ENCODE data around the gene NR1H2.

NR1H2 gene

DNA sequence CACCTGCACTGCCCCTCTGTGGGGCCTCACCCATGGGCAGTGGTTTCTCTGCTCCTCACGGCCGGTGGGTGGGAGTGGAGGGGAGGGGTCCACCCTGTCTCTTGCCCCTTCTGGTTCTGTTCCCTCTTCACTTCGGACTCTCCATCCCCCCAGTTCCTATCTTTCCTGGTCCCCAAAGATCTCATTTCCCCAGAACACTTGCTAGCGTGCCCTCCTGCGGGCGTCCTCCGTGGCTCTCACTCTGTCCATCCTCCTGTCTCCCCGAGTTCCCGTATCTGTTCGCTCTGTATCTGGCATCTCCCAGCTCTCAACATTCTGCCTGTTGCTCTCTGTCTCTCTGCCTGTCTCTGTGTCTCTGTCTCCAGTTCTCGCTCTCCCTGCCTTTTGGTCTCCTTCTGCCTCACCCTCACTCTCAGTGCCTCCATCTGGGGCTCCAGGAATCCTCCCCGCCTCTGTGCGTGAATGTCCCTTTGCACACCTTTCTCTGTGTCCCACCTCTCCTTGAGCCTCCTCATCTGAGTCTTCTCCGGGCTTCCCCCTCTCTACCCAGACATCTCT lies 42.8 kb downstream of the NR1H2 start:
- TF ChIP-seq POLR2AphosphoS5 (IDR thresholded peaks at IDR 0.05; ENCODE audit: low read depth, low read length) (peak; percentile 9), POU2F2 (IDR thresholded peaks at IDR 0.05; ENCODE audit: low read depth, low read length) (no peak)
- no peak for FAIRE-seq
- no peak for DNase-seq (ENCODE audit: insufficient read length, low spot score)

GRCh38 chr19:50419580-50420035 lies 43.4 kb downstream of the NR1H2 start:
- no peak for DNase-seq (ENCODE audit: insufficient read length, low spot score)
- TF ChIP-seq TAF1 (IDR thresholded peaks at IDR 0.05; ENCODE audit: low read depth, low read length), result peak; percentile 11; the same call in 1 of the 2 replicates
- TF ChIP-seq PAX5 (IDR thresholded peaks at IDR 0.05; ENCODE audit: insufficient read depth, low read length, severe bottlenecking), result no peak
- TF ChIP-seq POU2F2 (IDR thresholded peaks at IDR 0.05; ENCODE audit: low read depth, low read length), result peak; percentile 99
- 0 out of 2 replicates have a peak, but pooled peaks have one; percentile 17 for TF ChIP-seq POLR2A (IDR thresholded peaks at IDR 0.05; ENCODE audit: low read depth, low read length)
- TF ChIP-seq SPI1 (IDR thresholded peaks at IDR 0.05; ENCODE audit: low read depth, low read length), result no peak
- TF ChIP-seq POLR2AphosphoS5 (IDR thresholded peaks at IDR 0.05; ENCODE audit: low read depth, low read length), result peak; percentile 37; the same call in 1 of the 2 replicates
- FAIRE-seq, result peak; percentile 93

GRCh38 chr19:50420127-50420526 lies 43.9 kb downstream of the NR1H2 start:
- FAIRE-seq, result no peak
- TF ChIP-seq POLR2AphosphoS5 (IDR thresholded peaks at IDR 0.05; ENCODE audit: low read depth, low read length) (no peak), POU2F2 (IDR thresholded peaks at IDR 0.05; ENCODE audit: low read depth, low read length) (no peak), TAF1 (IDR thresholded peaks at IDR 0.05; ENCODE audit: low read depth, low read length) (no peak), POLR2A (IDR thresholded peaks at IDR 0.05; ENCODE audit: low read depth, low read length) (no peak), PAX5 (IDR thresholded peaks at IDR 0.05; ENCODE audit: insufficient read depth, low read length, severe bottlenecking) (no peak), SPI1 (IDR thresholded peaks at IDR 0.05; ENCODE audit: low read depth, low read length) (no peak)
- DNase-seq (ENCODE audit: insufficient read length, low spot score), result no peak

- DNase-seq (ENCODE audit: insufficient read length, low spot score) (no peak), FAIRE-seq (peak; percentile 86)
- TF ChIP-seq PAX5 (IDR thresholded peaks at IDR 0.05; ENCODE audit: insufficient read depth, low read length, severe bottlenecking) (no peak), POLR2AphosphoS5 (IDR thresholded peaks at IDR 0.05; ENCODE audit: low read depth, low read length) (no peak), POU2F2 (IDR thresholded peaks at IDR 0.05; ENCODE audit: low read depth, low read length) (no peak), TAF1 (IDR thresholded peaks at IDR 0.05; ENCODE audit: low read depth, low read length) (no peak), POLR2A (IDR thresholded peaks at IDR 0.05; ENCODE audit: low read depth, low read length) (no peak), SPI1 (IDR thresholded peaks at IDR 0.05; ENCODE audit: low read depth, low read length) (no peak)
Measured at GRCh38 chr19:50420808-50421207, 44.6 kb downstream of the NR1H2 start.

GRCh38 chr19:50422397-50423278 lies 46.4 kb downstream of the NR1H2 start:
- no peak for DNase-seq (ENCODE audit: insufficient read length, low spot score)
- no peak for FAIRE-seq
- TF ChIP-seq POU2F2 (IDR thresholded peaks at IDR 0.05; ENCODE audit: low read depth, low read length), result peak; percentile 61; the same call in 1 of the 2 replicates
- TF ChIP-seq SPI1 (IDR thresholded peaks at IDR 0.05; ENCODE audit: low read depth, low read length), result no peak

DNA sequence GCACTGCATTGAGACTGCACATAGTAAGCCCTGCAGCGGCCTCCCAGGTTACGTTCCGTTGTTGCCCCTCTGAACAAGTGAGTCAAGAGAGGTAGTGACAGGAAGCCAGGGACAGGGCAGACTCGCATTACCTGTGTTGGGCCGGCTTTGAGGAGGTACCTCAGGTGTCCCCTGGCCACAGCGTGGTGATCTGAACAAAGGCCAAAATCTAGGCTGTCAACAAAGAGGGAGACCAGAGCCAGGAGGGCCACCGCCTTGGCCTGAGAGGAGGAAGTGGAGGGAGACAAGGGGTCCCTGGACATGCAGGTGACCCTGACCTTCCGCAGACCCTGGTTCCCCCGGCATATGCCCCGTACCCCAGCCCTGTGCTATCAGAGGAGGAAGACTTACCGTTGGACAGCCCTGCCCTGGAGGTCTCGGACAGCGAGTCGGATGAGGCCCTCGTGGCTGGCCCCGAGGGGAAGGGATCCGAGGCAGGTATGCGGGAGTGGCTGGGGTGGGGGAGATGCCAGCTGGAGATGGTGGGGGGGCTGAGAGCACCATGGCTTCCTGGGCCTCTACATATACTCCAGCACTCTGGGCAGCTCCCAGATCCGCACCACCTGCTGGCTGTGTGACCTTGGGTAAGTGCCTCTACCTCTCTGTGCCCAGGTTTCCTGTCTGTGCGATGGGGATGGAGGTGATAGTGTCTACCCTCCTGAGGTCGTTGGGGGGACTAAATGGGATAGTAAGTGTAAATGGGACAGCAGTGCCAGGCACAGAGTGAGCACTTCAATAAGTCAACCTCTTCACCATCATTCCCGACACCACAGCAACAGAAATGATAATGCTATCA lies 47.2 kb downstream of the NR1H2 start:
- FAIRE-seq (no peak), DNase-seq (ENCODE audit: insufficient read length, low spot score) (no peak)
- TF ChIP-seq TAF1 (IDR thresholded peaks at IDR 0.05; ENCODE audit: low read depth, low read length), result no peak
- no peak for TF ChIP-seq POLR2AphosphoS5 (IDR thresholded peaks at IDR 0.05; ENCODE audit: low read depth, low read length)
- no peak for TF ChIP-seq PAX5 (IDR thresholded peaks at IDR 0.05; ENCODE audit: insufficient read depth, low read length, severe bottlenecking)
- no peak for TF ChIP-seq POLR2A (IDR thresholded peaks at IDR 0.05; ENCODE audit: low read depth, low read length)
- TF ChIP-seq SPI1 (IDR thresholded peaks at IDR 0.05; ENCODE audit: low read depth, low read length), result no peak
- no peak for TF ChIP-seq POU2F2 (IDR thresholded peaks at IDR 0.05; ENCODE audit: low read depth, low read length)

- no peak for DNase-seq (ENCODE audit: insufficient read length, low spot score)
- no peak for FAIRE-seq
- no peak for TF ChIP-seq PAX5 (IDR thresholded peaks at IDR 0.05; ENCODE audit: insufficient read depth, low read length, severe bottlenecking)
- no peak for TF ChIP-seq TAF1 (IDR thresholded peaks at IDR 0.05; ENCODE audit: low read depth, low read length)
- no peak for TF ChIP-seq POLR2A (IDR thresholded peaks at IDR 0.05; ENCODE audit: low read depth, low read length)
- no peak for TF ChIP-seq POLR2AphosphoS5 (IDR thresholded peaks at IDR 0.05; ENCODE audit: low read depth, low read length)
- no peak for TF ChIP-seq SPI1 (IDR thresholded peaks at IDR 0.05; ENCODE audit: low read depth, low read length)
Measured at GRCh38 chr19:50425581-50425980, 49.3 kb downstream of the NR1H2 start.

DNA sequence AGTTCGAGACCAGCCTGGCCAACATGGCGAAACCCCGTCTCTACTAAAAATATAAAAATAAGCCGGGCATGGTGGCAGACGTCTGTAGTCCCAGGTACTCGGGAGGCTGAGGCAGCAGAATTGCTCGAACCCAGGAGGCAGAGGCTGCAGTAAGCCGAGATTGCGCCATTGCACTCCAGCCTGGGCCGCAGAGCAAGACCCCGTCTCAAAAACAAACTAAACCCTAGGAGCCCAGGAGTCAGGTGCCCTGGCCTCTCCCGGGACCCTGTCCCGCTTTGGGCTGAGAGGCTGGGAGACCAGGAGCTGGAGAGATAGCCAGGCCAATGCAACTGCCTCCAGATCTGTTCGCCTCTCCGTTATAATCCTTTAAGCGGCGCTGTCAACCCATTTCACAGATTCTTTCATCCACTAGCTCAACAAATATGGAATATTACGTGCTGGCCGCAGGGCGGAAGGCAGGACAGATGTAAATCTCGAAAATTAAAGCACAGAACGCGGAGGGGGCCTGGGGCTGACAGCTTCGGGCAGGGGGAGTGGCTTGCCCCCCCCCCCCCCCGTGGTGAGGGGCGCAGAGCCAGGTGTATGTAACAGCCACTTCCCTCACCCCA lies 51.2 kb downstream of the NR1H2 start:
- FAIRE-seq, result no peak

GRCh38 chr19:50427997-50428425 lies 51.8 kb downstream of the NR1H2 start:
- no peak for DNase-seq (ENCODE audit: insufficient read length, low spot score)
- FAIRE-seq, result peak; percentile 79
- TF ChIP-seq POLR2A (IDR thresholded peaks at IDR 0.05; ENCODE audit: low read depth, low read length) (no peak), POU2F2 (IDR thresholded peaks at IDR 0.05; ENCODE audit: low read depth, low read length) (no peak), PAX5 (IDR thresholded peaks at IDR 0.05; ENCODE audit: insufficient read depth, low read length, severe bottlenecking) (no peak), SPI1 (IDR thresholded peaks at IDR 0.05; ENCODE audit: low read depth, low read length) (0 out of 2 replicates have a peak, but pooled peaks have one; percentile 41), POLR2AphosphoS5 (IDR thresholded peaks at IDR 0.05; ENCODE audit: low read depth, low read length) (no peak), TAF1 (IDR thresholded peaks at IDR 0.05; ENCODE audit: low read depth, low read length) (no peak)

More for the DNA sequence above, 51.2 kb downstream of the NR1H2 start:
- TF ChIP-seq TAF1 (IDR thresholded peaks at IDR 0.05; ENCODE audit: low read depth, low read length), result no peak
- TF ChIP-seq POU2F2 (IDR thresholded peaks at IDR 0.05; ENCODE audit: low read depth, low read length), result no peak
- TF ChIP-seq SPI1 (IDR thresholded peaks at IDR 0.05; ENCODE audit: low read depth, low read length), result no peak
- TF ChIP-seq PAX5 (IDR thresholded peaks at IDR 0.05; ENCODE audit: insufficient read depth, low read length, severe bottlenecking), result no peak
- TF ChIP-seq POLR2A (IDR thresholded peaks at IDR 0.05; ENCODE audit: low read depth, low read length), result no peak
- no peak for TF ChIP-seq POLR2AphosphoS5 (IDR thresholded peaks at IDR 0.05; ENCODE audit: low read depth, low read length)
- no peak for DNase-seq (ENCODE audit: insufficient read length, low spot score)

All from GM12891 (cell line).